DND-41 (cell line): ENCODE measurements around the gene TBX20.

Experiments
- ATAC-seq: fragments of 200-7000 bp; cut with Tn5 transposase; 3 replicates; pipeline ENCODE4 v1.9.1; 2021; ENCODE audit warnings: low read depth; ENCODE audit not compliant: insufficient read depth
- DNase-seq: peaks from one replicate; pipeline ENCODE4 v3.0.0-alpha.2; 2020
- H2AFZ ChIP-seq: 2 replicates; pipeline ENCODE4 v1.6.0; 2012; ENCODE audit warnings: low read depth, low read length
- H3K27ac ChIP-seq: 2 replicates; pipeline ENCODE4 v1.5.1; 2012; ENCODE audit warnings: low read length, inconsistent platforms
- H3K27me3 ChIP-seq: fragments of 200-600 bp; sonication (generic); 2 replicates; pipeline ENCODE4 v1.6.0; 2012; ENCODE audit warnings: low read length, mild to moderate bottlenecking, inconsistent platforms; ENCODE audit not compliant: insufficient read depth, poor library complexity
- H3K36me3 ChIP-seq: 2 replicates; pipeline ENCODE4 v1.5.1; 2012; ENCODE audit warnings: low read length, inconsistent platforms; ENCODE audit not compliant: insufficient read depth
- H3K4me1 ChIP-seq: 2 replicates; pipeline ENCODE4 v1.5.1; 2012; ENCODE audit warnings: mild to moderate bottlenecking, low read length; ENCODE audit not compliant: insufficient read depth
- H3K4me2 ChIP-seq: 2 replicates; pipeline ENCODE4 v1.6.0; 2012; ENCODE audit warnings: mild to moderate bottlenecking, moderate library complexity, low read length, inconsistent platforms; ENCODE audit not compliant: insufficient read depth
- H3K4me3 ChIP-seq, 2 experiments: fragments of 200-600 bp in 1 of 2; shearing (Covaris generic) in 1 of 2; 2 replicates each; pipeline ENCODE4 v1.5.1; 2012 to 2016; ENCODE audit warnings: inconsistent platforms in 2 of 2, low read length in 2 of 2, mild to moderate bottlenecking in 2 of 2, low read depth in 1 of 2, moderate library complexity in 1 of 2
- H3K79me2 ChIP-seq: 2 replicates; pipeline ENCODE4 v1.6.0; 2012; ENCODE audit warnings: low read length, inconsistent platforms; ENCODE audit not compliant: insufficient read depth
- H3K9ac ChIP-seq: 2 replicates; pipeline ENCODE4 v1.6.0; 2012; ENCODE audit warnings: low read depth, mild to moderate bottlenecking, inconsistent platforms, low read length, moderate library complexity
- H3K9me3 ChIP-seq: 2 replicates; pipeline ENCODE4 v1.5.1; 2012; ENCODE audit warnings: low read length, moderate library complexity, mild to moderate bottlenecking, inconsistent platforms; ENCODE audit not compliant: insufficient read depth, severe bottlenecking
- H4K20me1 ChIP-seq: 2 replicates; pipeline ENCODE4 v1.6.0; 2012; ENCODE audit warnings: low read length; ENCODE audit not compliant: insufficient read depth
- EZH2 ChIP-seq: IDR thresholded peaks from 3 replicates; pipeline ENCODE4 v1.6.1; 2012; ENCODE audit warnings: borderline replicate concordance, low read depth, mild to moderate bottlenecking, moderate library complexity, low read length, inconsistent platforms; ENCODE audit not compliant: severe bottlenecking
- TF ChIP-seq, protein P1 (sequence below): IDR thresholded peaks from 2 replicates; pipeline ENCODE4 v1.5.1; 2012; ENCODE audit warnings: borderline replicate concordance, low read length, moderate library complexity, mild to moderate bottlenecking; ENCODE audit not compliant: poor library complexity, severe bottlenecking; ENCODE audit errors: extremely low read depth

Gene TBX20

DNA sequence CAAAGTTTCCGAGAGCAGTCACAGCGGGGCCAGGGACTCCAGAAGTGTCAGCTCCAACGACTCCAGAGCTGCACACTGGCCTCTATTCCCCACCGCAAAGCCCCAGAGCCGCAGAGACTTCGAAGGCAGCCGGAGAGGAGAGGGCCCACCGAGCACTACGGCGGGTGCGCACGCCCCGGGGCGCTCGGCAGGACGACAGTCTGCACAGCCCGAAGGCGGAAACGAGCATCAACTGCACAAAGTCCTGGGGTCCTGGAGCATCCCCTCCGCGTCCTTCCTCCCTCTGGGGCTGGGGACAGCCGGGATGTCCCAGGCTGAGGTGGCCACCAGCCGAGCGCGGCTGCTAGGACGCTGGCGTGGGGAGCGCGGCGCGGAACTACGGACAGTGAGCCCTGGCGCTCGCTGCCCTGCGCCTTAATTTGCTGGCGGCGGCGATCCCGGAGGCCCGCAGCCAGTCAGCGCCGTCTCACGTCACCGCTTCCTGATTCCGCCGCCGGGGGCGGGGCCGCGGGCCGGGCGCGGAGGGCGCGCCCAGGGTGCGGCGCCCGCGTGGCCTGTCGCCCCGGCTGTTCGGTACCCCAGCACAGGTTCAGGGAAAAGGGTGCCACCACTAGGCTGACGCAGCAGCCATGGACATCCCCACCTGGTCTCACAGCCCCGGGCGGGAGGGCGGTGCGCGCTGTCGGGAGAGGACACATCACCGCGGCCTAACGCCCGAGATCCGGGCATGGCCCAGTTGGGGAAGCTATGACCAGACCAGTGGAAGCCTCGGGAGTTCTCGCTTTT lies at the start of gene TBX20:
Gene TBX20 (minus strand): TSS at position 391 of the 786 bp plus-strand sequence. CDS start 480 bp downstream, outside the sequence.
- Histone ChIP-seq H3K27ac (no peak within 1 kb of the TSS), H3K4me3 (no peak within 1 kb of the TSS), H3K79me2 (no peaks in the 10 kb centered on the region), H3K4me1 (no peaks in the 10 kb centered on the region), H3K4me2 (no peak within 1 kb of the TSS), H3K9ac (no peak within 1 kb of the TSS), H3K27me3 (peaks cover 26% of the 10 kb centered on the region), H2AFZ (no peak within 1 kb of the TSS), H3K36me3 (no peaks in the 10 kb centered on the region), H3K9me3 (no peaks in the 10 kb centered on the region), H4K20me1 (no peaks in the 10 kb centered on the region)
- DNase-seq (no peak), ATAC-seq (no peak)
- TF ChIP-seq, protein P1, sequence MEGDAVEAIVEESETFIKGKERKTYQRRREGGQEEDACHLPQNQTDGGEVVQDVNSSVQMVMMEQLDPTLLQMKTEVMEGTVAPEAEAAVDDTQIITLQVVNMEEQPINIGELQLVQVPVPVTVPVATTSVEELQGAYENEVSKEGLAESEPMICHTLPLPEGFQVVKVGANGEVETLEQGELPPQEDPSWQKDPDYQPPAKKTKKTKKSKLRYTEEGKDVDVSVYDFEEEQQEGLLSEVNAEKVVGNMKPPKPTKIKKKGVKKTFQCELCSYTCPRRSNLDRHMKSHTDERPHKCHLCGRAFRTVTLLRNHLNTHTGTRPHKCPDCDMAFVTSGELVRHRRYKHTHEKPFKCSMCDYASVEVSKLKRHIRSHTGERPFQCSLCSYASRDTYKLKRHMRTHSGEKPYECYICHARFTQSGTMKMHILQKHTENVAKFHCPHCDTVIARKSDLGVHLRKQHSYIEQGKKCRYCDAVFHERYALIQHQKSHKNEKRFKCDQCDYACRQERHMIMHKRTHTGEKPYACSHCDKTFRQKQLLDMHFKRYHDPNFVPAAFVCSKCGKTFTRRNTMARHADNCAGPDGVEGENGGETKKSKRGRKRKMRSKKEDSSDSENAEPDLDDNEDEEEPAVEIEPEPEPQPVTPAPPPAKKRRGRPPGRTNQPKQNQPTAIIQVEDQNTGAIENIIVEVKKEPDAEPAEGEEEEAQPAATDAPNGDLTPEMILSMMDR: no peak
- no peak for TF ChIP-seq EZH2

DNA sequence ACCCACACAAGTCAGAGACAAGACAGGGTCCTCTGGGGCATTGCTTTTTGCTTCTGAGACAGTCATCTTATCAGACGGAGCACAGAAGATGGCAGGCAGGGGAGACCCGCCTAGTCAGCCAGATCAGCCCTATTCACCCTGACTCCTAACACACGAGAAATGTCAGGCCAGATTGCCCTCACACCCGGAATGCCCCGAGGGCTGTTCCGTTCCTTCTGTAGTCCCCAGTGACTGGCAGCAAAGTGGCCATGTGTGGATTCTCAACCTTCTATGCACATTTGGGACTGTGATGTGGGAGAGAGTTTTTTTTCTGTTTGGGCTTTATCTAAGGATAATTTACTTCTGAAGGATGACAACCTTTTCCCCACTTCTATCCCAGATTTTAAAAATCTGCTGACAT lies 35.5 kb upstream of the TBX20 start:
- no peak for DNase-seq
- H2AFZ ChIP-seq: no peak overlapping the region
- ATAC-seq: no peak
- H4K20me1 ChIP-seq: no peaks in the 10 kb centered on the region
- H3K36me3 ChIP-seq: no peaks in the 10 kb centered on the region
- no peak overlapping the region for H3K27ac ChIP-seq
- H3K9ac ChIP-seq: no peak overlapping the region
- H3K9me3 ChIP-seq: no peaks in the 10 kb centered on the region
- H3K27me3 ChIP-seq: no peaks in the 10 kb centered on the region
- no peaks in the 10 kb centered on the region for H3K4me1 ChIP-seq
- no peak overlapping the region for H3K4me2 ChIP-seq
- H3K79me2 ChIP-seq: no peaks in the 10 kb centered on the region
- TF ChIP-seq, protein P1: no peak
- no peak for TF ChIP-seq EZH2
- no peak overlapping the region for H3K4me3 ChIP-seq

- Histone ChIP-seq H4K20me1 (no peaks in the 10 kb centered on the region), H3K27me3 (no peaks in the 10 kb centered on the region), H3K9ac (no peak overlapping the region), H3K4me1 (no peaks in the 10 kb centered on the region), H2AFZ (no peak overlapping the region), H3K27ac (no peak overlapping the region), H3K36me3 (no peaks in the 10 kb centered on the region), H3K79me2 (no peaks in the 10 kb centered on the region), H3K4me3 (no peak overlapping the region), H3K4me2 (no peak overlapping the region), H3K9me3 (no peaks in the 10 kb centered on the region)
- ATAC-seq: no peak
- no peak for TF ChIP-seq EZH2
- TF ChIP-seq, protein P1: no peak
- DNase-seq: no peak
Measured at GRCh38 chr7:35286986-35287385, 33.1 kb upstream of the TBX20 start.
